Subcutaneous abdominal adipose tissue (tissue), 5 donors: ENCODE measurements around the gene PER2.
"Not testable (repeated sequence)": the region's sequence is repeated elsewhere in the genome, so short reads cannot be mapped to it uniquely, and the experiment has no call there.

ENCODE experiments used
- H3K27ac ChIP-seq: one replicate; pipeline ENCODE4 v1.7.0; 2013; ENCODE audit warnings: low read depth, mild to moderate bottlenecking, inconsistent platforms, low read length, moderate library complexity
- H3K27me3 ChIP-seq, 5 donors: one replicate each; pipeline ENCODE4 v1.7.0; 2013; ENCODE audit warnings: low read length in 5 of 5, inconsistent platforms in 1 of 5; ENCODE audit not compliant: control insufficient read depth in 5 of 5, insufficient read depth in 4 of 5
- H3K36me3 ChIP-seq, 5 donors: one replicate each; pipeline ENCODE4 v1.7.0; 2013; ENCODE audit warnings: low read length in 5 of 5; ENCODE audit not compliant: control insufficient read depth in 5 of 5, insufficient read depth in 5 of 5
- H3K4me1 ChIP-seq, 5 donors: one replicate each; pipeline ENCODE4 v1.7.0; 2013; ENCODE audit warnings: low read length in 5 of 5, mild to moderate bottlenecking in 3 of 5, moderate library complexity in 1 of 5; ENCODE audit not compliant: control insufficient read depth in 5 of 5, insufficient read depth in 5 of 5
- H3K4me3 ChIP-seq, 5 donors: one replicate each; pipeline ENCODE4 v1.7.0; 2013; ENCODE audit warnings: low read length in 5 of 5, low read depth in 1 of 5
- H3K9ac ChIP-seq, 5 donors: one replicate each; pipeline ENCODE4 v1.7.0; 2013; ENCODE audit warnings: low read length in 5 of 5, mild to moderate bottlenecking in 4 of 5, moderate library complexity in 3 of 5
- H3K9me3 ChIP-seq, 5 donors: one replicate each; pipeline ENCODE4 v1.7.0; 2013; ENCODE audit warnings: low read length in 5 of 5; ENCODE audit not compliant: control insufficient read depth in 5 of 5
- donor health status: healthy.
- donor health status: healthy.
- donor health status: healthy.
- donor health status: healthy.
- donor health status: healthy.

The PER2 gene

GRCh38 chr2:238281826-238282480 is 6.5 kb downstream of the PER2 start:
- H3K4me3 ChIP-seq, result no peak overlapping the region
- no peaks in the 10 kb centered on the region for H3K9me3 ChIP-seq
- no peak overlapping the region for H3K9ac ChIP-seq
- H3K27ac ChIP-seq, result no peak overlapping the region
- H3K4me1 ChIP-seq, result peaks cover 13 to 68% (median 37%) of the 10 kb centered on the region in 5 donors
- peaks cover 2 to 10% (median 7%) of the 10 kb centered on the region in 5 donors for H3K36me3 ChIP-seq
- no peaks in the 10 kb centered on the region for H3K27me3 ChIP-seq

- Histone ChIP-seq H3K9me3 (no peaks in the 10 kb centered on the region), H3K27me3 (no peaks in the 10 kb centered on the region), H3K27ac (no peak overlapping the region), H3K4me1 (peaks cover 9 to 51% (median 20%) of the 10 kb centered on the region in 5 donors), H3K4me3 (no peak overlapping the region), H3K36me3 (peaks cover 4 to 26% (median 22%) of the 10 kb centered on the region in 5 donors), H3K9ac (no peak overlapping the region)
These were observed 8.2 kb downstream of the PER2 start for GRCh38 chr2:238280083-238280825.

GRCh38 chr2:238279324-238279682 is 9.1 kb downstream of the PER2 start:
- H3K4me1 ChIP-seq, result peaks cover 9 to 43% (median 12%) of the 10 kb centered on the region in 5 donors
- no peaks in the 10 kb centered on the region for H3K9me3 ChIP-seq
- H3K36me3 ChIP-seq, result peaks cover 4 to 36% (median 31%) of the 10 kb centered on the region in 5 donors
- no peak overlapping the region for H3K9ac ChIP-seq
- no peak overlapping the region for H3K27ac ChIP-seq
- no peaks in the 10 kb centered on the region for H3K27me3 ChIP-seq
- H3K4me3 ChIP-seq, result no peak overlapping the region

GRCh38 chr2:238278626-238279323 is 9.6 kb downstream of the PER2 start:
- H3K27ac ChIP-seq, result no peak overlapping the region
- no peaks in the 10 kb centered on the region for H3K9me3 ChIP-seq
- H3K36me3 ChIP-seq, result peaks cover 4 to 41% (median 37%) of the 10 kb centered on the region in 5 donors
- peaks cover 9 to 41% (median 12%) of the 10 kb centered on the region in 5 donors for H3K4me1 ChIP-seq
- no peak overlapping the region for H3K9ac ChIP-seq
- no peak overlapping the region for H3K4me3 ChIP-seq
- H3K27me3 ChIP-seq, result no peaks in the 10 kb centered on the region

GRCh38 chr2:238277695-238278094 is 10.7 kb downstream of the PER2 start:
- Histone ChIP-seq H3K27me3 (no peaks in the 10 kb centered on the region), H3K36me3 (peaks cover 4 to 48% (median 42%) of the 10 kb centered on the region in 5 donors), H3K9me3 (no peaks in the 10 kb centered on the region), H3K9ac (no peak overlapping the region), H3K4me1 (peaks cover 7 to 30% (median 12%) of the 10 kb centered on the region in 5 donors), H3K4me3 (no peak overlapping the region), H3K27ac (no peak overlapping the region)

GRCh38 chr2:238274152-238274865 is 14.1 kb downstream of the PER2 start:
- Histone ChIP-seq H3K9ac (no peak overlapping the region), H3K27ac (no peak overlapping the region), H3K36me3 (peaks cover 4 to 82% (median 69%) of the 10 kb centered on the region in 5 donors), H3K4me3 (no peak overlapping the region), H3K9me3 (no peaks in the 10 kb centered on the region), H3K4me1 (peaks cover 3 to 11% (median 5%) of the 10 kb centered on the region in 5 donors), H3K27me3 (no peaks in the 10 kb centered on the region)

GRCh38 chr2:238273433-238273832 is 15.0 kb downstream of the PER2 start:
- H3K4me3 ChIP-seq, H3K27me3 ChIP-seq, H3K27ac ChIP-seq, H3K9me3 ChIP-seq, H3K4me1 ChIP-seq, H3K9ac ChIP-seq: not testable (repeated sequence)
- peaks cover 8 to 87% (median 76%) of the 10 kb centered on the region in 5 donors for H3K36me3 ChIP-seq

GRCh38 chr2:238272156-238272555 is 16.3 kb downstream of the PER2 start:
- no peak overlapping the region for H3K4me3 ChIP-seq
- no peaks in the 10 kb centered on the region for H3K4me1 ChIP-seq
- H3K36me3 ChIP-seq, result peaks cover 8 to 92% (median 83%) of the 10 kb centered on the region in 5 donors
- no peak overlapping the region for H3K27ac ChIP-seq
- H3K27me3 ChIP-seq, result no peaks in the 10 kb centered on the region
- H3K9ac ChIP-seq, result no peak overlapping the region
- H3K9me3 ChIP-seq, result no peaks in the 10 kb centered on the region

GRCh38 chr2:238271686-238272085 is 16.7 kb downstream of the PER2 start:
- not testable (repeated sequence) for H3K27me3 ChIP-seq, H3K4me3 ChIP-seq
- H3K36me3 ChIP-seq, result peaks cover 4 to 90% (median 81%) of the 10 kb centered on the region in 5 donors

More at GRCh38 chr2:238271686-238272085, 16.7 kb downstream of the PER2 start:
- H3K9me3 ChIP-seq, H3K27ac ChIP-seq, H3K9ac ChIP-seq, H3K4me1 ChIP-seq: not testable (repeated sequence)
